H9 (cell line): ENCODE measurements around the gene ZP1. TPM values are rescaled to one million over a fixed set of nuclear protein-coding genes. Genes with fewer than 3 reads are reported as not detected.

Experiments used
- DNase-seq: peaks from one replicate; pipeline ENCODE4 v3.0.0-alpha.2; 2017
- H2AFZ ChIP-seq: one replicate; pipeline ENCODE4 v1.6.1; 2013; ENCODE audit warnings: mild to moderate bottlenecking, low read length, control low read depth, moderate library complexity
- H2AK5ac ChIP-seq: 2 replicates; pipeline ENCODE4 v1.6.1; 2013; ENCODE audit warnings: low read length, control low read depth, mixed read lengths; ENCODE audit not compliant: insufficient read length
- H2BK120ac ChIP-seq: one replicate; pipeline ENCODE4 v1.6.1; 2013; ENCODE audit warnings: low read depth, mild to moderate bottlenecking, low read length, control low read depth, inconsistent platforms; ENCODE audit not compliant: poor library complexity, severe bottlenecking
- H2BK12ac ChIP-seq: 2 replicates; pipeline ENCODE4 v1.6.1; 2013; ENCODE audit warnings: low read length, control low read depth, mixed read lengths, low read depth; ENCODE audit not compliant: insufficient read length
- H2BK15ac ChIP-seq: 2 replicates; pipeline ENCODE4 v1.6.1; 2013; ENCODE audit warnings: low read depth, low read length, control low read depth
- H2BK20ac ChIP-seq: one replicate; pipeline ENCODE4 v1.6.1; 2013; ENCODE audit warnings: low read depth, mild to moderate bottlenecking, low read length, control low read depth, inconsistent platforms; ENCODE audit not compliant: poor library complexity, severe bottlenecking
- H2BK5ac ChIP-seq: 2 replicates; pipeline ENCODE4 v1.6.1; 2013; ENCODE audit warnings: low read length, control low read depth, mixed read lengths; ENCODE audit not compliant: insufficient read length
- H3K14ac ChIP-seq: 2 replicates; pipeline ENCODE4 v1.6.1; 2013; ENCODE audit warnings: low read length, control low read depth; ENCODE audit not compliant: insufficient read depth
- H3K18ac ChIP-seq: 2 replicates; pipeline ENCODE4 v1.6.1; 2013; ENCODE audit warnings: low read depth, mild to moderate bottlenecking, mixed read lengths, low read length, control low read depth; ENCODE audit not compliant: insufficient read length
- H3K23ac ChIP-seq: 2 replicates; pipeline ENCODE4 v1.6.1; 2013; ENCODE audit warnings: low read length, control low read depth, mixed read lengths, low read depth; ENCODE audit not compliant: insufficient read length
- H3K23me2 ChIP-seq: 2 replicates; pipeline ENCODE4 v1.6.1; 2013; ENCODE audit warnings: low read depth, mild to moderate bottlenecking, mixed read lengths, low read length, control low read depth; ENCODE audit not compliant: insufficient read length, poor library complexity, severe bottlenecking
- H3K27ac ChIP-seq: 2 replicates; pipeline ENCODE4 v1.5.1; 2013; ENCODE audit warnings: low read length, control low read depth, mixed read lengths, low read depth; ENCODE audit not compliant: insufficient read length
- H3K27me3 ChIP-seq: 2 replicates; pipeline ENCODE4 v1.6.1; 2013; ENCODE audit warnings: low read length, control low read depth, inconsistent platforms; ENCODE audit not compliant: insufficient read depth
- H3K4ac ChIP-seq: 2 replicates; pipeline ENCODE4 v1.6.1; 2013; ENCODE audit warnings: low read depth, mild to moderate bottlenecking, control low read depth, inconsistent platforms, low read length, moderate library complexity
- H3K4me1 ChIP-seq: 2 replicates; pipeline ENCODE4 v1.6.1; 2013; ENCODE audit warnings: low read length, control low read depth, inconsistent platforms; ENCODE audit not compliant: insufficient read depth
- H3K4me2 ChIP-seq: 2 replicates; pipeline ENCODE4 v1.6.1; 2013; ENCODE audit warnings: low read length, control low read depth, mixed read lengths; ENCODE audit not compliant: insufficient read length, insufficient read depth
- H3K56ac ChIP-seq: 2 replicates; pipeline ENCODE4 v1.6.1; 2013; ENCODE audit warnings: low read depth, mild to moderate bottlenecking, mixed read lengths, low read length, control low read depth; ENCODE audit not compliant: insufficient read length
- H3K79me1 ChIP-seq: 2 replicates; pipeline ENCODE4 v1.6.1; 2013; ENCODE audit warnings: low read depth, mild to moderate bottlenecking, moderate library complexity, low read length, control low read depth, inconsistent platforms; ENCODE audit not compliant: insufficient read depth, poor library complexity, severe bottlenecking
- H3K79me2 ChIP-seq: 2 replicates; pipeline ENCODE4 v1.6.1; 2013; ENCODE audit warnings: low read length, control low read depth, inconsistent platforms; ENCODE audit not compliant: insufficient read depth
- H3K9ac ChIP-seq: 2 replicates; pipeline ENCODE4 v1.6.1; 2013; ENCODE audit warnings: low read length, control low read depth, mixed read lengths; ENCODE audit not compliant: insufficient read length; ENCODE audit errors: extremely low read depth
- H3K9me3 ChIP-seq: one replicate; pipeline ENCODE4 v1.6.1; 2013; ENCODE audit warnings: low read depth, low read length, inconsistent platforms; ENCODE audit not compliant: control insufficient read depth
- H3T11ph ChIP-seq: one replicate; pipeline ENCODE4 v1.6.1; 2013; ENCODE audit warnings: mild to moderate bottlenecking, low read length, control low read depth, inconsistent platforms
- H4K20me1 ChIP-seq: one replicate; pipeline ENCODE4 v1.6.1; 2013; ENCODE audit not compliant: control insufficient read depth, insufficient read length, insufficient read depth
- H4K5ac ChIP-seq: 2 replicates; pipeline ENCODE4 v1.6.1; 2013; ENCODE audit warnings: low read depth, mild to moderate bottlenecking, mixed read lengths, low read length, control low read depth; ENCODE audit not compliant: insufficient read length
- H4K8ac ChIP-seq: replicated peaks from 2 replicates; pipeline ENCODE4 v1.6.1; 2013; ENCODE audit warnings: low read length, control low read depth, mixed read lengths, low read depth; ENCODE audit not compliant: insufficient read length
- H4K91ac ChIP-seq: 2 replicates; pipeline ENCODE4 v1.6.1; 2013; ENCODE audit warnings: low read depth, mild to moderate bottlenecking, moderate library complexity, mixed read lengths, low read length, control low read depth; ENCODE audit not compliant: insufficient read length
- H3K27ac Mint-ChIP-seq, 3 experiments: 2 replicates in 2 of 3; 3 replicates in 1 of 3; pipeline ENCODE4 v1.8.0; 2020 to 2021; ENCODE audit warnings: mixed read lengths in 3 of 3, mild to moderate bottlenecking in 1 of 3, moderate library complexity in 1 of 3
- H3K27me3 Mint-ChIP-seq: 2 replicates; pipeline ENCODE4 v1.8.0; 2021; ENCODE audit warnings: low read depth, mild to moderate bottlenecking, moderate library complexity, mixed read lengths
- H3K36me3 Mint-ChIP-seq, 3 experiments: 2 replicates in 2 of 3; 3 replicates in 1 of 3; pipeline ENCODE4 v1.8.0; 2020 to 2021; ENCODE audit warnings: low read depth in 3 of 3, mixed read lengths in 3 of 3; ENCODE audit not compliant: insufficient read depth in 1 of 3
- H3K4me1 Mint-ChIP-seq, 2 experiments: 2 replicates each; pipeline ENCODE4 v1.8.0; 2020; ENCODE audit warnings: mixed read lengths in 2 of 2
- H3K4me3 Mint-ChIP-seq, 2 experiments: 2 replicates in 1 of 2; 3 replicates in 1 of 2; pipeline ENCODE4 v1.8.0; 2020 to 2021; ENCODE audit warnings: mild to moderate bottlenecking in 2 of 2, mixed read lengths in 2 of 2, moderate library complexity in 1 of 2
- H3K9me3 Mint-ChIP-seq, 2 experiments: 2 replicates in 1 of 2; 3 replicates in 1 of 2; pipeline ENCODE4 v1.8.0; 2020; ENCODE audit warnings: mild to moderate bottlenecking in 2 of 2, mixed read lengths in 2 of 2, moderate library complexity in 1 of 2
- WGBS: extraction: QIAGEN DNeasy Blood & Tissue Kit; methylation state at CpG from one replicate; pipeline ENCODE4 v1.1.7; 2013; ENCODE audit warnings: missing lambda C conversion rate, low lambda C conversion rate, mixed read lengths; ENCODE audit not compliant: insufficient read length; ENCODE audit errors: extremely low coverage; 5-methylcytosine and 5-hydroxymethylcytosine counted together
- total RNA-seq: library from RNA; stranded (reverse); gene quantifications from 2 replicates; pipeline ENCODE4 v1.2.1, GENCODE V29; 2021
- TF ChIP-seq, protein P1 (sequence below): fragments of 200-600 bp; sonication (generic); conservative IDR thresholded peaks from 3 replicates; pipeline ENCODE4 v1.8.0; 2021; ENCODE audit warnings: antibody characterized with exemption, mild to moderate bottlenecking

ZP1 gene
- total RNA-seq, 1 experiment from 2014 or later, result not detected

DNA sequence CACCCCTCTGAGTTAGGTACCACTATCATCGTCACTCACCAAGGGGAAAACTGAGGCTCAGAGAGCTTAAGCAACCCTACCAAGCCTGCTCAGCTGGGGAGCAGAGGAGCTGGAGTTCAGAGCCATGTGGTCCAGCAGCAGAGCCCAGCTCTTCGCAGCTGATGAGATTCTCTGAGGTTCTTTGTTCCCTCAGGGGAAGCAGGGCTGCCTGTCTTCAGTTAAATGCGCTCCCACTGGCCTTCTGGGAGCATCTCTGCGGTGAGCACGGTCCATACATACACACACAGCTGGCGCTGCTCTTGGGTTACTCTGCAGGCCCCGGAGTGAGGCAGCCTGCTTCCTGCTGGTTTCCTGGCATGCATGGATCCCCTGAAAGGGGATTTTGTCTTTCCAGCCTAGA lies 6.4 kb upstream of the ZP1 start:
- H3K9me3 Mint-ChIP-seq, result peaks cover 0 to 2% of the 10 kb centered on the region in 2 experiments; a peak in 1 of 5 replicates
- no peak overlapping the region for H2BK12ac ChIP-seq
- WGBS, result no CpG with 5 or more reads among the region's 7 CpGs

More for the DNA sequence above, 6.4 kb upstream of the ZP1 start:
- Mint-ChIP-seq H3K27ac (no peak overlapping the region), H3K4me1 (no peaks in the 10 kb centered on the region), H3K4me3 (no peak overlapping the region), H3K36me3 (no peaks in the 10 kb centered on the region; a peak in 1 of 7 replicates), H3K27me3 (peaks cover 2% of the 10 kb centered on the region)
- Histone ChIP-seq H3K27ac (no peak overlapping the region), H3K79me2 (no peaks in the 10 kb centered on the region), H3K56ac (no peak overlapping the region), H3K4me1 (no peaks in the 10 kb centered on the region; the same call in 1 of the 2 replicates), H4K20me1 (no peaks in the 10 kb centered on the region), H3K23me2 (no peaks in the 10 kb centered on the region), H3K14ac (no peak overlapping the region), H2BK120ac (no peak overlapping the region), H3K9me3 (no peaks in the 10 kb centered on the region), H3K9ac (no peak overlapping the region), H2AFZ (no peak overlapping the region), H4K8ac (no peak overlapping the region), H3K23ac (no peak overlapping the region), H2AK5ac (no peak overlapping the region), H3K27me3 (no peaks in the 10 kb centered on the region), H3K4me2 (no peak overlapping the region), H3K4ac (no peak overlapping the region), H3K18ac (no peak overlapping the region), H2BK15ac (no peak overlapping the region), H2BK20ac (no peak overlapping the region), H4K91ac (no peak overlapping the region), H2BK5ac (no peak overlapping the region), H4K5ac (no peak overlapping the region), H3K79me1 (no peaks in the 10 kb centered on the region), H3T11ph (no peak overlapping the region)
- no peak for DNase-seq
- TF ChIP-seq, protein P1, sequence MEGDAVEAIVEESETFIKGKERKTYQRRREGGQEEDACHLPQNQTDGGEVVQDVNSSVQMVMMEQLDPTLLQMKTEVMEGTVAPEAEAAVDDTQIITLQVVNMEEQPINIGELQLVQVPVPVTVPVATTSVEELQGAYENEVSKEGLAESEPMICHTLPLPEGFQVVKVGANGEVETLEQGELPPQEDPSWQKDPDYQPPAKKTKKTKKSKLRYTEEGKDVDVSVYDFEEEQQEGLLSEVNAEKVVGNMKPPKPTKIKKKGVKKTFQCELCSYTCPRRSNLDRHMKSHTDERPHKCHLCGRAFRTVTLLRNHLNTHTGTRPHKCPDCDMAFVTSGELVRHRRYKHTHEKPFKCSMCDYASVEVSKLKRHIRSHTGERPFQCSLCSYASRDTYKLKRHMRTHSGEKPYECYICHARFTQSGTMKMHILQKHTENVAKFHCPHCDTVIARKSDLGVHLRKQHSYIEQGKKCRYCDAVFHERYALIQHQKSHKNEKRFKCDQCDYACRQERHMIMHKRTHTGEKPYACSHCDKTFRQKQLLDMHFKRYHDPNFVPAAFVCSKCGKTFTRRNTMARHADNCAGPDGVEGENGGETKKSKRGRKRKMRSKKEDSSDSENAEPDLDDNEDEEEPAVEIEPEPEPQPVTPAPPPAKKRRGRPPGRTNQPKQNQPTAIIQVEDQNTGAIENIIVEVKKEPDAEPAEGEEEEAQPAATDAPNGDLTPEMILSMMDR, result no peak
